Skeletal muscle cell (primary cell): Measurements from ENCODE around the gene GALNT18.

Experiments used
- DNase-seq: peaks from one replicate; pipeline ENCODE4 v3.0.0-alpha.2; 2010; ENCODE audit warnings: low read depth
- H3K4me3 ChIP-seq: 2 replicates; pipeline ENCODE4 v1.5.1; 2011; ENCODE audit warnings: low read depth, mild to moderate bottlenecking, control low read depth, low read length, moderate library complexity

GALNT18 gene

DNA sequence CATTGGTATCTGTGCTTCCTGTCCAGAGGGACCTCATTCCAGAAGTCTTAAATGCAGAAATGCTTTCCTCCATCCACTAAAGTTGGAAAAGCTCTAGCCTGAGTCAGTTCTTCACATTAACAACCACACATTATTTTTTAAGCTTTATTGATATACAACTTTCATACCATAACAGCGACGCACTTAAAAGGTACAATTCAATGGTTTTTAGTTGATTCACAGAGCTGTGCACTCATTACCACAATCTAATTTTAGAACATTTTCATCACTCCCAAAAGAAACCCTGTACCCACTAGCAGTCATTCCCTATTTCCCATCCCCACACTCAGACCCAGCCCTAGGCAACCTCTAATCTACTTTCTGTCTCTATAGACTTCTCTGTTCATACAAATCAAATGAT is 27.6 kb downstream of the GALNT18 start:
- no peak overlapping the region for H3K4me3 ChIP-seq
- no peak for DNase-seq

- no peak overlapping the region for H3K4me3 ChIP-seq
- DNase-seq, result no peak
These were observed 29.6 kb downstream of the GALNT18 start for GRCh38 chr11:11592146-11592684.

DNA sequence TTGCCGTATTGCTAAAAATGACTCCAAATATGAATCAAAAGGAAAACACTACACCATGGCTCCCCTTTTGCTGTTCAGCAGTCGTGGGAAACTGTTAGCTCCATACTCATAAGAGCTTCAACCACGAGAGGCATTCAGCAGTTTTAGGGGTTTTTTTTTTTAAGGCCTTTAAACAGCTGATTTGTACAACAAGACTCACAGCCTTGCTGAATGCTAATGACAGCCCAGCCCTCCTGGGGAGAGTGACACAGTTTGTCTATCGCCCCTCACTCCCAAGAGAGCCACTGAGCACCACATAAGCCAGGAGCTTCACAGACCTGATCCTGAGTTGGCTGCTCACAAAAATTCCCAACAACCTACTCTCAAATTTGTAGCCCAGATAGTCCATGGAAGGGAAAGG is 32.4 kb downstream of the GALNT18 start:
- no peak overlapping the region for H3K4me3 ChIP-seq
- no peak for DNase-seq

GRCh38 chr11:11588891-11589290 is 32.9 kb downstream of the GALNT18 start:
- no peak for DNase-seq
- H3K4me3 ChIP-seq, result no peak overlapping the region

GRCh38 chr11:11588243-11588642 is 33.6 kb downstream of the GALNT18 start:
- no peak for DNase-seq
- no peak overlapping the region for H3K4me3 ChIP-seq

- no peak overlapping the region for H3K4me3 ChIP-seq
- DNase-seq, result no peak
These were observed 34.7 kb downstream of the GALNT18 start for GRCh38 chr11:11587122-11587521.

GRCh38 chr11:11586465-11586864 is 35.3 kb downstream of the GALNT18 start:
- no peak for DNase-seq
- H3K4me3 ChIP-seq, result no peak overlapping the region

DNA sequence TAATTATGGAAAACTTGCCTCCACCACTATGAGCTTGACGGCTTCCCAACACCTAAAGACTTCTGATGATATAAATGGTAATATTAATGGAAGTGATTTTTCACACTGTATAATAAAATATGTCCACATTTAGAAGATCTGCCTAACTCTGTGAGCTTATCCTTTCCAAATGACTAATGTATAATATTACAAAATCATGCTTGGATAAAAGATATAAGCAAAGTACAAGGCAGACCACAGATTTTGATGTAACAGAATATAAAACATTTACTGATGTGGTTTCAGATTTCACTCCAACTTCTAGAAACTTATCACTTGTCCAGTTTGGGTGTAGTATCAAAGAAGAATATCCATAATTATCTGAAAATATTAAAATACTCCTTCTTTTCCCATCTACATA is 36.9 kb downstream of the GALNT18 start:
- no peak for DNase-seq
- no peak overlapping the region for H3K4me3 ChIP-seq

- DNase-seq, result peak; percentile 74
- no peak overlapping the region for H3K4me3 ChIP-seq
These were observed 37.3 kb downstream of the GALNT18 start for GRCh38 chr11:11584530-11584810.

DNA sequence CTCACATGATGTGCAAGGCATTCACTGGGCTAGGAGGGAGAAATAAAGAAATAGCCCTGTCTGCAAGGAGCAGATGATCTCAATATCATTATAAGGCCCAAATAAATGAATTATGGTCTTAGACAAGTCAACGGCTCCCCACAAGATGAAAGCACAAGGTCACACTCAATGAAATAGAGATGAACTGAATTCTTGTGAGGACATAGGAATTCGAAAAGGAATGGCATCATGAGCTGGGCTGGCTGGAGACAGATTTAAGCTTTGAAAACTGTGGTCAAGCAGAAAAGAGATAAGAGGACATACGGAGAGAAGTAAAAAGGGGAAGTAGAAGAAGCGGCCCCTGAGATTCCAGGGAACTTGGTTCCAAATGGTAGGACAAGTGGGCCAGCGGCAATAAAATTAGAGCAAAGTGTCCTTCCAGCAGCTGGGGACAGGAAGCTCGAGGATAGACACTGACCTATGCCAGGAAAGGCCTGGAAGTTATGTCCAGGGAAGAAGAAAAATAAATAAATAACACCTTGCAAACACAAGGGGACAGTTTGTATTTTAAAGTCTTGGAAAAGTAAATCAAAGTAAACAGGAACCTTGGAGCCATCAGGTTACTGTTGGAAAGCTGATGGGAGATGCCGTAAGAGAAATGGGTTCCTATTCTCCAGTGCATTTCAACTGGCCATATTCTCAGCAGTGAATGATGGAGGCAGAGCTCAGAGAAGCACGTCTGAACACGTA is 37.8 kb downstream of the GALNT18 start:
- H3K4me3 ChIP-seq, result no peak overlapping the region
- DNase-seq, result no peak

DNA sequence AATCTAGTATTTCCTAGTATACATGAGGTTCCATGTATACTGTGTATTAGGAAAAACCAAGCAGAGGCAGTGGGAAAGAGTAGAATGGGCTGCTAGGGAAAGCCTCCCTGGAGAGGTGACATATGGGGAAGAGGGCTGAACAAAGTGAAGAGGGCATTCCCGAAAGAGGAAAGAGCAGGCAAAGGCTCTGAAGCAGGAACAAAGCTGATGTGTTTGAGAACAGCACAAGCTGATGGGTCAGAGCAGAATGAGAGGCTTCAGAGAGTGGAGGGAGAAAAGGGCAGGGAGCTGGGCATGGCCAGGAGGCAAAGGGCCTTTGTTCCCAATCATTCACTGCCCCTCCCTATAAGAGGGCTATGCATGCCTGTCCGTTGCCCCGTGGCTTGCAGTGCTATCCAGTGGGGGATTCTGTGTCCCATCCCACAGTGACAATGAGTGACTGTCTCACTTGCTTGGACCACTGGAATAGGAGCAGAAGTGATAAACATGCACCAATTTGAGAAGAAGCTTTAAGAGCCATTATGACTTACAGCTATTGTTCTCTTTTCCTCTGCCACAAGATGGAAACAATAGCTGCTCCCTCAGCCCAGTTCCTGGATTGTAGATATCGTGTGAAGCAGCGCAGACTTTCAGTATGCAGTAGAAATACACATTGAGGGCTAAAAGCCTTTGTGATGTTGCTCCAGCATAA is 39.6 kb downstream of the GALNT18 start:
- no peak for DNase-seq
- H3K4me3 ChIP-seq, result no peak overlapping the region

- no peak overlapping the region for H3K4me3 ChIP-seq
- no peak for DNase-seq
These were observed 40.3 kb downstream of the GALNT18 start for GRCh38 chr11:11581481-11581880.

DNA sequence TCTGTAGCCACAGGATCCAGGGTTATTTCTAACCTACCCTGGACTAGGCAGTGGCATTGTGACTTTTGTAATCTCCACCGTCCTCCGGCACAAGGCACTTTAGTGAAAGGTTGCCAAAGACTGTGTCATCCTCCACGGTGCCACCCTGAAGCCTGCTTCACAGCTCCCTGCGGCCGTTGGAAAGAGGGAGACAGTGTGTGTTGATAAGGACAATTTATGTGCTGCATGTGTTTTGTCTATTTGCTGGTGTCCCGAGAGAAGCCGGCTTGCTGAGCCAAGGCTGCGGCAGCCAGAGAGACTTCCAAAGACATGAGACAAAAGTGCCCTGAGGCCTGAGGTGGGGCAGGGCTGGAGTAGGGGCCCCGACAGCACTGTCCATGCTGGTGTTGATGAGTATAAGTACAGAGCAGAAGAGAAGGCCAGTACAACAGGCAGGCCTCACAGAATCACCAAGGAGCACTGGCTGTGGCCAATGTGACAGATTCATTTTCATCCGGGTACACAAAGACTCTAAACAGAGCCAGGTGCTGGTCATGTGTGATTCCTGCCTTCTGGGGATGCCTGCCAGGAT is 40.9 kb downstream of the GALNT18 start:
- H3K4me3 ChIP-seq, result no peak overlapping the region
- no peak for DNase-seq

GRCh38 chr11:11580012-11580411 is 41.8 kb downstream of the GALNT18 start:
- DNase-seq, result no peak
- no peak overlapping the region for H3K4me3 ChIP-seq

- DNase-seq, result no peak
- no peak overlapping the region for H3K4me3 ChIP-seq
These were observed 42.5 kb downstream of the GALNT18 start for GRCh38 chr11:11579012-11579988.

- H3K4me3 ChIP-seq, result no peak overlapping the region
- DNase-seq, result no peak
These were observed 43.6 kb downstream of the GALNT18 start for GRCh38 chr11:11577932-11578911.

GRCh38 chr11:11577251-11577855 is 44.5 kb downstream of the GALNT18 start:
- no peak overlapping the region for H3K4me3 ChIP-seq
- DNase-seq, result no peak
